Keratinocyte (primary cell): ENCODE results near the gene C16orf96. TPM values are rescaled to one million over a fixed set of nuclear protein-coding genes. Genes with fewer than 3 reads are reported as not detected.

Experiments used
- DNase-seq: peaks from one replicate; pipeline ENCODE4 v3.0.0-alpha.2; 2011; ENCODE audit warnings: low read depth, missing footprints, low spot score
- FAIRE-seq: peaks from 2 replicates; lab custom pipeline; 2011; peaks lifted over from hg19 to GRCh38; lab: Jason Lieb, UNC
- H2AFZ ChIP-seq: 2 replicates; pipeline ENCODE4 v1.6.0; 2012; ENCODE audit warnings: low read length, control low read depth, inconsistent platforms; ENCODE audit not compliant: control insufficient read depth
- H3K27ac ChIP-seq: 2 replicates; pipeline ENCODE4 v1.5.1; 2011; ENCODE audit warnings: low read length; ENCODE audit not compliant: control insufficient read depth, insufficient read depth
- H3K27me3 ChIP-seq: 3 replicates; pipeline ENCODE4 v1.6.0; 2011; ENCODE audit warnings: low read length; ENCODE audit not compliant: control insufficient read depth, insufficient read depth; ENCODE audit errors: extremely low read depth
- H3K36me3 ChIP-seq, 2 experiments: 2 replicates in 1 of 2; 3 replicates in 1 of 2; pipeline ENCODE4 v1.5.1; 2011; ENCODE audit warnings: low read length in 2 of 2, mild to moderate bottlenecking in 1 of 2; ENCODE audit not compliant: control insufficient read depth in 2 of 2, insufficient read depth in 2 of 2; ENCODE audit errors: extremely low read depth in 1 of 2
- H3K4me1 ChIP-seq: 3 replicates; pipeline ENCODE4 v1.5.1; 2011; ENCODE audit warnings: low read length; ENCODE audit not compliant: control insufficient read depth, insufficient read depth; ENCODE audit errors: extremely low read depth
- H3K4me2 ChIP-seq: 3 replicates; pipeline ENCODE4 v1.6.0; 2011; ENCODE audit warnings: low read depth, low read length; ENCODE audit not compliant: control insufficient read depth, insufficient read depth; ENCODE audit errors: extremely low read depth
- H3K4me3 ChIP-seq, 3 experiments: fragments of 200-600 bp in 1 of 3; sonication (generic) in 1 of 3; 2 replicates in 2 of 3; 3 replicates in 1 of 3; pipeline ENCODE4 v1.5.1; 2011 to 2016; ENCODE audit warnings: low read length in 3 of 3, mild to moderate bottlenecking in 3 of 3, control low read depth in 2 of 3, inconsistent platforms in 1 of 3, low read depth in 1 of 3, mixed read lengths in 1 of 3, mixed run types in 1 of 3, moderate library complexity in 1 of 3; ENCODE audit not compliant: control insufficient read depth in 2 of 3, insufficient read depth in 2 of 3; ENCODE audit errors: extremely low read depth in 1 of 3
- H3K79me2 ChIP-seq: 2 replicates; pipeline ENCODE4 v1.6.0; 2012; ENCODE audit warnings: low read length; ENCODE audit not compliant: control insufficient read depth, insufficient read depth
- H3K9ac ChIP-seq: 3 replicates; pipeline ENCODE4 v1.6.0; 2011; ENCODE audit warnings: low read length; ENCODE audit not compliant: control insufficient read depth, insufficient read depth; ENCODE audit errors: extremely low read depth
- H3K9me1 ChIP-seq: 3 replicates; pipeline ENCODE4 v1.6.0; 2011; ENCODE audit warnings: low read length; ENCODE audit not compliant: control insufficient read depth, insufficient read depth; ENCODE audit errors: extremely low read depth
- H3K9me3 ChIP-seq: 2 replicates; pipeline ENCODE4 v1.5.1; 2012; ENCODE audit warnings: low read depth, low read length; ENCODE audit not compliant: control insufficient read depth
- H4K20me1 ChIP-seq: 3 replicates; pipeline ENCODE4 v1.6.0; 2011; ENCODE audit warnings: low read length; ENCODE audit not compliant: control insufficient read depth, insufficient read depth; ENCODE audit errors: extremely low read depth
- EZH2 ChIP-seq: IDR thresholded peaks from one replicate; pipeline ENCODE4 v1.6.1; 2012; ENCODE audit warnings: inconsistent platforms, mild to moderate bottlenecking, low read length, moderate library complexity
- dilution Hi-C: fragments of 300-500 bp; cut with MboI; formaldehyde crosslinking; loops from one replicate; pipeline ENCODE4 v1.7.0; 2020; ENCODE audit warnings: low sequenced_read_pairs; ENCODE audit not compliant: extremely low pct_ligation_motif_present
- polyA plus RNA-seq, 5 experiments: library from polyadenylated mRNA; depleted of rRNA in 3 of 5; stranded (reverse) in 3 of 5; stranded (forward) in 1 of 5; unstranded in 1 of 5; fragments of >200 nt; gene quantifications; 1 replicate in 1 of 5; 2 replicates in 3 of 5; 3 replicates in 1 of 5; pipeline versions ENCODE4 v1.2.1 to v1.2.3, GENCODE V29; 2011 to 2012; ENCODE audit warnings: missing spikeins in 2 of 5, low read depth in 1 of 5, low replicate concordance in 1 of 5
- TF ChIP-seq, protein P1 (sequence below), 3 experiments: IDR thresholded peaks in 1 of 3; conservative IDR thresholded peaks in 1 of 3; optimal IDR thresholded peaks in 1 of 3; 2 replicates in 2 of 3; 3 replicates in 1 of 3; pipeline versions ENCODE3 to v1.5.1; 2011; ENCODE audit warnings: low read length in 3 of 3, mild to moderate bottlenecking in 3 of 3, moderate library complexity in 2 of 3, control low read depth in 1 of 3, inconsistent platforms in 1 of 3; ENCODE audit not compliant: insufficient read depth in 2 of 3; ENCODE audit errors: extremely low read depth in 1 of 3

Gene C16orf96
- polyA plus RNA-seq, 1 donor (not counting 4 experiments of a cell fraction or from before 2014, with no cell fraction given) = not detected

DNA sequence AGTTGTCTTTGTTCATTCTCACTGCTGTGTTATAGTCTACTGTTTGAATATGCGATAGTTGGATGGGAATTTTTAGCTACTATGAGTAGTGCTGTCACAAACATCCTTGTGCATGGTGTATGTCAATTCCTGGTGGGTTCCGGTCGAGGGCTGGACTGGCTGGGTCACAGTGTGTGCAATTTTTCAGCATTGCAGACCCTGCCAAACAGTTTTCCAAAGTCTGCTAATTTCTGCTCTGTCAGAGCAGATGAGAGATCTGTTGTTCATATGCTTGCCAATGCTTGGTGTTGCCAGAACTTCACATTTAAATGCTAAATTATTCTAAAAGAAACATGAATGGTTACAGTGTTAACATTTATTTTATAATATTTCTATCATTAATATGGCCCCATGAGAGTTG, 3.6 kb upstream of the C16orf96 start:
- dilution Hi-C loops = no loop called here
- Histone ChIP-seq H3K4me2 (no peak overlapping the region), H4K20me1 (no peaks in the 10 kb centered on the region), H3K27ac (no peak overlapping the region), H3K4me3 (no peak overlapping the region), H2AFZ (no peak overlapping the region), H3K9me1 (no peaks in the 10 kb centered on the region), H3K36me3 (no peaks in the 10 kb centered on the region), H3K27me3 (no peaks in the 10 kb centered on the region), H3K79me2 (no peaks in the 10 kb centered on the region), H3K9me3 (no peaks in the 10 kb centered on the region), H3K9ac (no peak overlapping the region), H3K4me1 (no peaks in the 10 kb centered on the region)
- DNase-seq (no peak), FAIRE-seq (no peak)
- TF ChIP-seq, protein P1, sequence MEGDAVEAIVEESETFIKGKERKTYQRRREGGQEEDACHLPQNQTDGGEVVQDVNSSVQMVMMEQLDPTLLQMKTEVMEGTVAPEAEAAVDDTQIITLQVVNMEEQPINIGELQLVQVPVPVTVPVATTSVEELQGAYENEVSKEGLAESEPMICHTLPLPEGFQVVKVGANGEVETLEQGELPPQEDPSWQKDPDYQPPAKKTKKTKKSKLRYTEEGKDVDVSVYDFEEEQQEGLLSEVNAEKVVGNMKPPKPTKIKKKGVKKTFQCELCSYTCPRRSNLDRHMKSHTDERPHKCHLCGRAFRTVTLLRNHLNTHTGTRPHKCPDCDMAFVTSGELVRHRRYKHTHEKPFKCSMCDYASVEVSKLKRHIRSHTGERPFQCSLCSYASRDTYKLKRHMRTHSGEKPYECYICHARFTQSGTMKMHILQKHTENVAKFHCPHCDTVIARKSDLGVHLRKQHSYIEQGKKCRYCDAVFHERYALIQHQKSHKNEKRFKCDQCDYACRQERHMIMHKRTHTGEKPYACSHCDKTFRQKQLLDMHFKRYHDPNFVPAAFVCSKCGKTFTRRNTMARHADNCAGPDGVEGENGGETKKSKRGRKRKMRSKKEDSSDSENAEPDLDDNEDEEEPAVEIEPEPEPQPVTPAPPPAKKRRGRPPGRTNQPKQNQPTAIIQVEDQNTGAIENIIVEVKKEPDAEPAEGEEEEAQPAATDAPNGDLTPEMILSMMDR (optimal IDR thresholded peaks at IDR 0.05 in 1 of 3, IDR thresholded peaks at IDR 0.05 in 1 of 3, conservative IDR thresholded peaks at IDR 0.05 in 1 of 3; ENCODE audit: extremely low read depth in 1 of 3, insufficient read depth in 2 of 3, low read length in 3 of 3) = no peak
- no peak for TF ChIP-seq EZH2

GRCh38 chr16:4556580-4556979, 440 bp downstream of the C16orf96 start:
- TF ChIP-seq, protein P1 (optimal IDR thresholded peaks at IDR 0.05 in 1 of 3, IDR thresholded peaks at IDR 0.05 in 1 of 3, conservative IDR thresholded peaks at IDR 0.05 in 1 of 3; ENCODE audit: extremely low read depth in 1 of 3, insufficient read depth in 2 of 3, low read length in 3 of 3) = no peak
- no peak overlapping the region for H3K9ac ChIP-seq
- FAIRE-seq (no peak), DNase-seq (no peak)
- no peak overlapping the region for H3K27ac ChIP-seq
- H4K20me1 ChIP-seq = no peaks in the 10 kb centered on the region
- H3K9me1 ChIP-seq = no peaks in the 10 kb centered on the region
- H3K27me3 ChIP-seq = no peaks in the 10 kb centered on the region
- H3K4me1 ChIP-seq = no peaks in the 10 kb centered on the region
- dilution Hi-C loops = no loop called here
- no peaks in the 10 kb centered on the region for H3K9me3 ChIP-seq
- no peaks in the 10 kb centered on the region for H3K79me2 ChIP-seq
- H3K4me3 ChIP-seq = no peak overlapping the region
- no peak overlapping the region for H3K4me2 ChIP-seq
- H3K36me3 ChIP-seq = no peaks in the 10 kb centered on the region
- no peak overlapping the region for H2AFZ ChIP-seq
